Mesendoderm (in vitro differentiated cells): ENCODE results near the gene NBEAL1.
"Not testable (repeated sequence)": the region's sequence is repeated elsewhere in the genome, so short reads cannot be mapped to it uniquely, and the experiment has no call there.

Experiments
- DNase-seq: peaks from one replicate; pipeline ENCODE4 v3.0.0; 2013
- H2AK5ac ChIP-seq: 2 replicates; pipeline ENCODE4 v1.6.1; 2013; ENCODE audit warnings: low read length, inconsistent platforms
- H2BK120ac ChIP-seq: 2 replicates; pipeline ENCODE4 v1.6.1; 2013; ENCODE audit warnings: low read depth, mild to moderate bottlenecking, low read length, moderate library complexity, mixed read lengths
- H2BK15ac ChIP-seq: replicated peaks from 2 replicates; pipeline ENCODE4 v1.6.1; 2013; ENCODE audit warnings: low read depth, mild to moderate bottlenecking, moderate library complexity
- H2BK5ac ChIP-seq: 2 replicates; pipeline ENCODE4 v1.6.1; 2013; ENCODE audit warnings: low read length, inconsistent platforms
- H3K18ac ChIP-seq: 2 replicates; pipeline ENCODE4 v1.6.1; 2013; ENCODE audit warnings: mild to moderate bottlenecking, low read length, mixed read lengths
- H3K23ac ChIP-seq: one replicate; pipeline ENCODE4 v1.6.1; 2013; ENCODE audit warnings: low read length
- H3K27ac ChIP-seq: 2 replicates; pipeline ENCODE4 v1.5.1; 2013; ENCODE audit warnings: low read depth, mild to moderate bottlenecking, inconsistent platforms, low read length, moderate library complexity
- H3K27me3 ChIP-seq: 2 replicates; pipeline ENCODE4 v1.6.1; 2013; ENCODE audit warnings: low read length, control low read depth, mild to moderate bottlenecking, inconsistent platforms; ENCODE audit not compliant: insufficient read depth, poor library complexity
- H3K36me3 ChIP-seq: 2 replicates; pipeline ENCODE4 v1.6.1; 2013; ENCODE audit warnings: low read length, inconsistent platforms; ENCODE audit not compliant: control insufficient read depth, insufficient read depth
- H3K4ac ChIP-seq: one replicate; pipeline ENCODE4 v1.6.1; 2013; ENCODE audit warnings: low read depth, mild to moderate bottlenecking, low read length, moderate library complexity
- H3K4me1 ChIP-seq: 2 replicates; pipeline ENCODE4 v1.6.1; 2013; ENCODE audit warnings: low read depth, low read length, inconsistent platforms; ENCODE audit not compliant: control insufficient read depth
- H3K4me2 ChIP-seq: 2 replicates; pipeline ENCODE4 v1.6.1; 2013; ENCODE audit warnings: low read length
- H3K4me3 ChIP-seq: 2 replicates; pipeline ENCODE4 v1.5.1; 2013; ENCODE audit warnings: mild to moderate bottlenecking, low read length
- H3K56ac ChIP-seq: one replicate; pipeline ENCODE4 v1.6.1; 2013; ENCODE audit warnings: low read length
- H3K79me1 ChIP-seq: 2 replicates; pipeline ENCODE4 v1.6.1; 2013; ENCODE audit warnings: low read length, inconsistent platforms
- H3K79me2 ChIP-seq: 2 replicates; pipeline ENCODE4 v1.6.1; 2013; ENCODE audit warnings: mild to moderate bottlenecking, low read length; ENCODE audit not compliant: control insufficient read depth, insufficient read depth
- H3K9ac ChIP-seq: 2 replicates; pipeline ENCODE4 v1.6.1; 2013; ENCODE audit warnings: low read length, inconsistent platforms
- H4K5ac ChIP-seq: one replicate; pipeline ENCODE4 v1.6.1; 2013; ENCODE audit warnings: low read length
- H4K8ac ChIP-seq: one replicate; pipeline ENCODE4 v1.6.1; 2013; ENCODE audit warnings: low read depth, mild to moderate bottlenecking, control low read depth, low read length, moderate library complexity
- WGBS: extraction: QIAGEN DNeasy Blood & Tissue Kit; methylation state at CpG from one replicate; pipeline ENCODE4 v1.1.7; 2013; ENCODE audit warnings: low lambda C conversion rate, missing lambda C conversion rate; ENCODE audit not compliant: insufficient coverage; ENCODE audit errors: extremely low coverage; 5-methylcytosine and 5-hydroxymethylcytosine counted together

NBEAL1 gene

DNA sequence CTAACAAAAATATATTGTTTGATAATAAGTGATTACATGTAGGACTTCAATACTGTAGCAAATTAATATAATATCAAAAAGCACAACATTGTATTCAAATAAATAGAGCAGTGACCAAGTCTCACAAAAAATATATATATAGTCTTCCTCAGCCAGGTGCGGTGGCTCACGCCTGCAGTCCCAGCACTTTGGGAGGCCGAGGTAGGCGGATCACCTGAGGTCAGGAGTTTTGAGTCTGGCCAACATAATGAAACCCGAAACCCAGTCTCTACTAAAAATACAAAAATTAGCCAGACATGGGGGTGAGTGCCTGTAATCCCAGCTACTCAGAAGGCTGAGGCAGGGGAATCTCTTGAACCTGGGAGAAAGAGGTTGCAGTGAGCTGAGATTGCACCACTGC lies 148.0 kb downstream of the NBEAL1 start:
- H2AK5ac ChIP-seq, H3K56ac ChIP-seq, H3K36me3 ChIP-seq, H2BK5ac ChIP-seq, H3K79me2 ChIP-seq, H4K5ac ChIP-seq, H2BK15ac ChIP-seq, H2BK120ac ChIP-seq, H3K4ac ChIP-seq, DNase-seq, H3K79me1 ChIP-seq, H3K4me3 ChIP-seq, H3K23ac ChIP-seq, H4K8ac ChIP-seq, H3K27me3 ChIP-seq, H3K4me1 ChIP-seq, H3K4me2 ChIP-seq, H3K9ac ChIP-seq, H3K18ac ChIP-seq, H3K27ac ChIP-seq: not testable (repeated sequence)
- WGBS, result no CpG with 5 or more reads among the region's 5 CpGs

DNA sequence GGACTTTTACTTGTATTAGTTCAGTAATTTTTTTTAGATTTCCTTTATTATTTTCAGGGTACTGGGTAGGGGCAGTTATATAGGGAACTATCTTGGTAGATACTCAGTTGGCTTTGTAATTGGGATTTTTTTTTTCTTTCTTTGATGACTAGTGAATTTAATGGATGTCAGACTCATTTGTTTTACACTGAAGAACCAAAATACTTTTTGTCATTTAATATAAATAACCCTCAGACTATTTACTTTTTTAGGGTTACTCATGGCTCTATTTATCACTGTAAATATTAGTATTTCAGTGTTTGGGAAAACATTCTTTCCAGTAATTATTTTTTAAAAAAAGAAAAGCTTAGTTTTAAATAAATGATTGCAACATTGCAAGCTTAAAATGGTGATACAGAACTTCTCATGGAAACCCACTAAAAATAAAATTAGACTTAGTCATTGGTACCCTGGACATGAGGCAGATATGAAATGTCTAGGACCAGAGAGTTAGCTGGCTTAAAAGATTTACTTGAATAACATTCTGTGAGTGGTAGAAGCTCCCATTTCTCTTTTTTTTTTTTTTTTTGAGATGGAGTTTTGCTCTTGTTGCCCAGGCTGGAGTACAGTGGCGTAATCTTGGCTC lies 149.7 kb downstream of the NBEAL1 start:
- no peak for DNase-seq
- H3K36me3 ChIP-seq, result no peaks in the 10 kb centered on the region
- WGBS, result no CpG with 5 or more reads among the region's 1 CpG

DNA sequence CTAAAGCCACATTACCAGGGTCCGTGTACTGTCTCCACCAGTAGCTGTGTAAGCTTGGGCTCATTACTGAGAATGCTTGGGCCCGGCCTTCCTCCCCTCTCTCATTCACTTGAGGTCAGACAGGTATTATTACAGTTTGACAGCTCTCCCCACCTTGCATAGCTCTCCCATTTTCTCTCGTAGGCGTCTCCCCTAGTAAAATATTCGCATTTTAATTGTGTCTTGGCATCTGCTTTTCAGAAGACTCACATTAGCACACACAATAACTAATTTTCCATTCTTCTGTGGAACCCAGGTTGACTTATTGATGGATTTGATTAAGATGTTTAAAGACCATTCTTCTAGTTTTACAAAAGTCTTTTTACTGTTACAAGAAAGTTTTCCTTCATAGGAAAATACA lies 153.1 kb downstream of the NBEAL1 start:
- Histone ChIP-seq H2BK120ac (no peak overlapping the region), H3K4me2 (no peak overlapping the region), H3K79me2 (no peaks in the 10 kb centered on the region), H3K23ac (no peak overlapping the region), H2BK15ac (no peak overlapping the region), H2AK5ac (no peak overlapping the region), H3K56ac (no peak overlapping the region), H3K9ac (no peak overlapping the region), H3K27ac (no peak overlapping the region), H3K79me1 (no peaks in the 10 kb centered on the region), H4K5ac (no peak overlapping the region), H3K27me3 (no peaks in the 10 kb centered on the region), H3K18ac (no peak overlapping the region), H4K8ac (no peak overlapping the region), H3K4me3 (no peak overlapping the region), H3K36me3 (no peaks in the 10 kb centered on the region), H3K4me1 (no peaks in the 10 kb centered on the region), H3K4ac (no peak overlapping the region), H2BK5ac (no peak overlapping the region)
- DNase-seq, result no peak
- no CpG with 5 or more reads among the region's 5 CpGs for WGBS

More for the DNA sequence above, 149.7 kb downstream of the NBEAL1 start:
- Histone ChIP-seq H4K8ac (no peak overlapping the region), H2BK120ac (no peak overlapping the region), H3K79me1 (no peaks in the 10 kb centered on the region), H3K4ac (no peak overlapping the region), H3K4me1 (no peaks in the 10 kb centered on the region), H2AK5ac (no peak overlapping the region), H3K27me3 (no peaks in the 10 kb centered on the region), H3K9ac (no peak overlapping the region), H3K56ac (no peak overlapping the region), H3K4me2 (no peak overlapping the region), H4K5ac (no peak overlapping the region), H3K79me2 (no peaks in the 10 kb centered on the region), H3K27ac (no peak overlapping the region), H3K23ac (no peak overlapping the region), H3K18ac (no peak overlapping the region), H2BK5ac (no peak overlapping the region), H2BK15ac (no peak overlapping the region), H3K4me3 (no peak overlapping the region)

DNA sequence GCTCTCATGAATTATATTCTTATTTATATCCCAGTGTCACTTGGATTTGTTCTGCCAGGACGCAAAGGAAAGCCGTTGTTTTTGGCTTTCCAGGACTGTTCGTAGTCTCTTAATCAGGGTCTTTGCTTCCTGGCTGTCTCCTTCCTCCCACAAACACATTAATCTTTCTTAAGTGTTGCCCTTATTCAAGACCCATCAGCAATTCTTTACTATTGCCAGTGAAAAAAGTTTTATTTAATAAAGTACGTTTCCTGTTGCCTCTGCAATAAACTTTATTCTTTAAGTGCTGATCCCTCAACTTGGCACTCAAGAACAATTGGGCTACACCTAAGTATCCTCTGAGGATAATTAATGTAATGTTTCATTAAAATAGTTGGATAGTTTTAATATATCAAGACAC lies 155.8 kb downstream of the NBEAL1 start:
- no peak overlapping the region for H2BK120ac ChIP-seq
- H3K27ac ChIP-seq, result no peak overlapping the region
- H3K4ac ChIP-seq, result no peak overlapping the region
- H3K9ac ChIP-seq, result no peak overlapping the region
- no peak overlapping the region for H4K8ac ChIP-seq
- no CpG with 5 or more reads among the region's 4 CpGs for WGBS
- H3K4me1 ChIP-seq, result no peaks in the 10 kb centered on the region
- no peak overlapping the region for H3K4me3 ChIP-seq
- H2AK5ac ChIP-seq, result no peak overlapping the region
- H2BK15ac ChIP-seq, result no peak overlapping the region
- H3K36me3 ChIP-seq, result no peaks in the 10 kb centered on the region
- H2BK5ac ChIP-seq, result no peak overlapping the region
- no peaks in the 10 kb centered on the region for H3K27me3 ChIP-seq
- H3K4me2 ChIP-seq, result no peak overlapping the region
- H4K5ac ChIP-seq, result no peak overlapping the region
- H3K79me2 ChIP-seq, result no peaks in the 10 kb centered on the region
- H3K23ac ChIP-seq, result no peak overlapping the region
- H3K18ac ChIP-seq, result no peak overlapping the region
- H3K79me1 ChIP-seq, result no peaks in the 10 kb centered on the region
- no peak overlapping the region for H3K56ac ChIP-seq
- no peak for DNase-seq

DNA sequence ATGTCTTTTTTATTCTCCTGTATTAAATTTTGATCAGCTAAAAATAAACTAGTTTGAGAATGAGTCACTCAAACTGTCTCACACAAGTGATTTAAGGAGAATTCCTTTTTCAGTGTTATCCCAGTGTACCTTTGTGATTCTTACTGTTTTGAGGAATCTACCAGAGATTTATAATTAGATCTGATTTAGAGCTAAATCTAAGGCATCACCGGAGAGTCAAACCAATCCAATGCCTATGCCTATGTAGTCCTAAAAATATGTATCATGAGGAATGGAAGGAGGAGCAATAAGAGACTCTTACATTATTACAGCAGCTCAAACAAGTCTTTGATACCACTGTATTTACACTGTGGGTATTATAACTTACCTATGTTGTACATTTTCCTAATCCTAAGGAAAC lies 160.7 kb downstream of the NBEAL1 start:
- Histone ChIP-seq H2AK5ac (no peak overlapping the region), H3K79me2 (no peaks in the 10 kb centered on the region), H3K18ac (no peak overlapping the region), H3K36me3 (no peaks in the 10 kb centered on the region), H4K5ac (no peak overlapping the region), H2BK120ac (no peak overlapping the region), H3K4ac (no peak overlapping the region), H3K27me3 (no peaks in the 10 kb centered on the region), H2BK5ac (no peak overlapping the region), H3K23ac (no peak overlapping the region), H3K4me1 (no peaks in the 10 kb centered on the region), H3K4me2 (no peak overlapping the region), H3K56ac (no peak overlapping the region), H3K9ac (no peak overlapping the region), H3K79me1 (no peaks in the 10 kb centered on the region), H3K4me3 (no peak overlapping the region), H3K27ac (no peak overlapping the region), H4K8ac (no peak overlapping the region), H2BK15ac (no peak overlapping the region)
- no CpG with 5 or more reads among the region's 1 CpG for WGBS
- DNase-seq, result no peak

DNA sequence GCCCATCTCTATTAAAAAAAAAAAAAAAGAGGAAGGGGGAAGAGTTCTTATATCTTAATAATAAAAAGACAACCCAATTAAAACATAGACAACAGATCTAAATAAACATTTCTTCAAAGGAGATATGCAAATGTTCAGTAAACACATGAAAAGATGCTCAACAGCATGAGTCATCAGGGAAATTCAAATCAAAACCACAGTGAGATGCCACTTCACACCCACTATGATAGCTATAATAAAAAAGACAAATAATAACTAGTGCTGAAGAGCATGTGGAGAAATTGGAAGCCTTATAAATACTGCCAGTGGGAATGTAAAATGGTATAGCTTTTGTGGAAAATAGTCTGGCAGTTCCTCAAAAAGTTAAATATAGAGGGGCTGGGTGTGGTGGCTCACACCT lies 162.7 kb downstream of the NBEAL1 start:
- Histone ChIP-seq H2BK5ac (no peak overlapping the region), H3K4ac (no peak overlapping the region), H2AK5ac (no peak overlapping the region), H3K56ac (no peak overlapping the region), H3K27ac (no peak overlapping the region), H3K4me3 (no peak overlapping the region), H4K8ac (no peak overlapping the region), H3K23ac (no peak overlapping the region), H4K5ac (no peak overlapping the region), H3K4me1 (no peaks in the 10 kb centered on the region), H3K36me3 (no peaks in the 10 kb centered on the region), H3K9ac (no peak overlapping the region), H3K4me2 (no peak overlapping the region), H3K79me2 (no peaks in the 10 kb centered on the region), H2BK15ac (no peak overlapping the region), H3K18ac (no peak overlapping the region), H3K27me3 (no peaks in the 10 kb centered on the region), H2BK120ac (no peak overlapping the region), H3K79me1 (no peaks in the 10 kb centered on the region)
- peak; percentile 5 for DNase-seq
